Stomach (tissue), 4 donors: ENCODE data around the gene NLRC3.

ENCODE experiments used
- CTCF ChIP-seq, 7 experiments: fragments of 450-650 bp in 4 of 7; fragments of 200-600 bp in 3 of 7; sonication (generic) in 3 of 7; IDR thresholded peaks; one replicate each; pipeline ENCODE4 v1.5.1; 2016 to 2019; ENCODE audit warnings: antibody characterized with exemption in 7 of 7, control low read depth in 2 of 7, mild to moderate bottlenecking in 1 of 7
- POLR2A ChIP-seq, 4 donors: fragments of 450-650 bp; IDR thresholded peaks; one replicate each; pipeline ENCODE4 v1.6.1; 2016; ENCODE audit warnings: antibody characterized with exemption in 4 of 4, control low read depth in 2 of 4, mild to moderate bottlenecking in 1 of 4, moderate library complexity in 1 of 4
- POLR2AphosphoS5 ChIP-seq, 3 donors: sonication (generic); formaldehyde crosslinking; IDR thresholded peaks; one replicate each; pipeline ENCODE4 v1.6.1; 2016; ENCODE audit warnings: antibody characterized with exemption in 3 of 3

GRCh38 chr16:3575491-3575890 is 1.7 kb downstream of the NLRC3 start:
- no peak for TF ChIP-seq CTCF (IDR thresholded peaks at IDR 0.05)
- TF ChIP-seq POLR2AphosphoS5 (IDR thresholded peaks at IDR 0.05): no peak
- TF ChIP-seq POLR2A (IDR thresholded peaks at IDR 0.05): no peak
